T-helper 1 cell treated with Interleukin-12 subunit alpha and Interleukin-12 subunit beta and Interleukin-4 antibody, amounts not matched to agents 30 μg/mL and 1 μg/mL, for 36 hours (primary cell): ENCODE data around the gene CCDC90B.

Experiments
- H3K27ac Mint-ChIP-seq: one replicate; pipeline ENCODE4 v1.8.0; 2021; ENCODE audit warnings: mild to moderate bottlenecking, mixed read lengths
- H3K27me3 Mint-ChIP-seq: one replicate; pipeline ENCODE4 v1.8.0; 2021; ENCODE audit warnings: low read depth, mixed read lengths
- H3K36me3 Mint-ChIP-seq: one replicate; pipeline ENCODE4 v1.8.0; 2021; ENCODE audit warnings: low read depth, mixed read lengths
- H3K4me1 Mint-ChIP-seq: one replicate; pipeline ENCODE4 v1.8.0; 2021; ENCODE audit warnings: low read depth, mixed read lengths
- H3K4me3 Mint-ChIP-seq: one replicate; pipeline ENCODE4 v1.8.0; 2021; ENCODE audit warnings: mild to moderate bottlenecking, moderate library complexity, mixed read lengths
- H3K9me3 Mint-ChIP-seq: one replicate; pipeline ENCODE4 v1.8.0; 2021; ENCODE audit warnings: mixed read lengths

Gene CCDC90B

DNA sequence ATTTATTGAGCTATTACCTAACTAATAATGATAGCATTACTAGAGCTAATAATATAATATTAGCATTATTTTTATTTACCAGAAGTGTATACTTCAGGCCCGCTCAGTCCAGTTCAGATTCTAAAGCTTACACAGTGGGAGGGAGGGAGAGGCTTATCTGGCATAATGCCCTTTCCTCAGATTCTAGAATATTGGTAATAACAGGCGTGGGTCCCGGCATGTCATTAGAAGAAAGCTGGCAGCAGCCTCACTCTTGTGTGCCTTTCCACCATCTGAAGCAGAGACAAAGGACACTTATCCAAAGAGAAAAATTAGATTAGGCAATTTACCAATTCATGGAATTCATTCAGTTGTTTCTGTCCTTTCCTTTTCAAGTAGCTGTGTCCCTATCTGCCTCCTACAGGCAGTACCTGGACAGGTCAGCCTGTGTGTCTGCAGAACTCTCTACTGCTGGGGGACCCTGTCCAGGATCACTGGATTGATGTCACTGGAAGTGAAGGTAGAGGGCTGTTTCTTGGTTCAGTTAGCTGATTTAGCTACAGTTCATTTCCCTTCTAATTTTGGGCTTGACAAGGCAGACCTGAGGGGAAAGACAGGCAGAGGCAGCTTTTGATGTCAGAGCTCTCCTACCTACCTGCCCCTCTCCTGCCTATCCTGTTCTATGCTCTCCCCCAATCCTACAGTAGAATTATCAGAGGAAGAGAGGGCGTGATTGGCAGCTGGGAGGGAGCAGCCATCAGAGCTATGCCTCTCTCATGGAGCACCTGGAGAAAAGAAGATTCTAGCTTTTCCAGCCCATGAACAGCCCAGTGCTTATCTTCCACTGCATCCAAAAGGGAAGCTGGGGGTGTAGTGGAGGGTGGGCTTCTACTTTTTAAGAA is 20.3 kb upstream of the CCDC90B start:
- no peak overlapping the region for H3K4me3 Mint-ChIP-seq
- H3K27me3 Mint-ChIP-seq, result peaks cover 13% of the 10 kb centered on the region
- no peaks in the 10 kb centered on the region for H3K4me1 Mint-ChIP-seq

DNA sequence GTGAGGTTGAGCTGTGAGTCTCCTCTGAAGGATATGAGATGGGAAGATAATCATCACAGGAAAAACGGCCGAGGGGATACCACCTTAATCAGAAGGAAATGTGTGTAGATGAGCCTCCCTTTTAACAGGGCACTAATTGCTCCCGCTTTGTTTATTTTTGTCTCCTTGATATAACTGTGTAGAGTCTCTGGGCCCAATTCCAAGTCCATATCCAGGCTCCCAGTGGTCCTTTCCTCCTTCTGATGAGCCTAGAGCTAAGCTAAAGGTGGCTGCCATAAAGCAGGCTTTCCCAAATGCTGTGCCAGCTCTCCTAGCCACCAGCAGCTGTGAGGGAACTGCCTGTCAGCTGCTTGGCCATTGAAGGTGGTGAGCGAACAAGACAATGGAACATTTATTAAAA is 17.1 kb upstream of the CCDC90B start:
- Mint-ChIP-seq H3K27me3 (peaks cover 25% of the 10 kb centered on the region), H3K27ac (no peak overlapping the region), H3K36me3 (no peaks in the 10 kb centered on the region)

More for the DNA sequence above, 20.3 kb upstream of the CCDC90B start:
- Mint-ChIP-seq H3K9me3 (no peaks in the 10 kb centered on the region), H3K27ac (no peak overlapping the region), H3K36me3 (no peaks in the 10 kb centered on the region)

DNA sequence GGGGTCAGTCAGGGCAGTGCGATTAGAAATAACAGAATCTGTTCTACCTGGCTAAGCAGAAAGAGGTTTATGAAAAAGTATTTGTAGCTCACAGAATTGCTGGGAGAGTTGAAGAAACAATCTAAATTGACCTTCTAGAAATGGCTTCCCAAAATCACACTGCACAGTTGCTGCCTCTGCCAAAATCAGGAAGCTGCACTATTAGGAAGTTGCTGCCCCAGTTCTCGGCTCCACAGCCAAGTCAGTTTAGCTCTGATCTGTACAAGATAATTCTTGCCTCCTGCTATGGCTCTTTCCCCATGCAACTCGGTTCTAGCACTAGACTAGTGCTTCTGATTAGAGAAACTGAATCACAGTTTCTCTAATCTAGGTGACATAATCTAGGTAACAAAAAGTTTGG is 16.0 kb upstream of the CCDC90B start:
- no peaks in the 10 kb centered on the region for H3K36me3 Mint-ChIP-seq
- no peak overlapping the region for H3K27ac Mint-ChIP-seq
- no peak overlapping the region for H3K4me3 Mint-ChIP-seq
- H3K27me3 Mint-ChIP-seq, result peaks cover 20% of the 10 kb centered on the region
- no peaks in the 10 kb centered on the region for H3K9me3 Mint-ChIP-seq
- H3K4me1 Mint-ChIP-seq, result no peaks in the 10 kb centered on the region

More for the DNA sequence above, 17.1 kb upstream of the CCDC90B start:
- H3K9me3 Mint-ChIP-seq, result no peaks in the 10 kb centered on the region
- no peak overlapping the region for H3K4me3 Mint-ChIP-seq
- H3K4me1 Mint-ChIP-seq, result no peaks in the 10 kb centered on the region

DNA sequence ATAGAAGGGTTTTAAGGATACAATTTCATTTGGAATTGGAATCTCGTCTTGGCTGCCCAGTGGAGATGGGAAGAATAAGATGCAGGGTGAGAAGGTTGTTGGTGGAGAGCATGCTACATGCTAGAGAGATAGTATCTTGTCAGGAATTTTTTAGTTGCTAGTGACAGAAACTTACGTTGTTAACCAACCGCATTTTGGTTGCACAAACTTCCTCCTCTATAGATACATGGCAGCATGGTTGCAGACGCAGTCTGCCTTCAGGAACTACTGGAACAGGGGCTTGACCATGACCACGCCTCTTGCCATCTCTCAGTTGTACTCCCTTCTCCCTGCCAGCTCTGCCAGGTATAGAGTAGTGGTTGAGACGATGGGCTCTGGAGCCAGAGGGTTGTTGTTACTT is 13.5 kb upstream of the CCDC90B start:
- Mint-ChIP-seq H3K27ac (no peak overlapping the region), H3K4me1 (no peaks in the 10 kb centered on the region), H3K4me3 (no peak overlapping the region), H3K27me3 (peaks cover 20% of the 10 kb centered on the region), H3K9me3 (no peaks in the 10 kb centered on the region), H3K36me3 (no peaks in the 10 kb centered on the region)

DNA sequence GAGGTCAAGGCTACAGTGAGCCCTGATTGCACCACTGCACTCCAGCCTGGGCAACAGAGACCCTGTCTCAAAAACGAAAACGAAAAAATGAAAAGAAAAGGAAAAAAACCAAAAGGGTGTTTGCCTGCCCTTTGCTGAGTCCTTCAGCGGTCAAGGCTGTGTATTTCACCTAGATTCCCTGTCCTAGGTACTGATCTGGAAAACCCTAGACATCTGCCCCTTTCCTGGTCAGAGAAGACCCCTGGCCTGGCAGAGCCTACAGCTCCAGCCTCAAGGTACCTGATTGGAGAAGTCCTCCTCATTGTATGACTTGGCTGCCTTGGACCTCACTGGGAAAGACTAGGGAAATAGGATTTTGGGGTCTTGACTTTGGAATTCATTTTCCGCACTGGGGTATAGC is 8.0 kb upstream of the CCDC90B start:
- no peaks in the 10 kb centered on the region for H3K36me3 Mint-ChIP-seq
- H3K4me3 Mint-ChIP-seq, result no peak overlapping the region
- no peaks in the 10 kb centered on the region for H3K9me3 Mint-ChIP-seq
- no peak overlapping the region for H3K27ac Mint-ChIP-seq
- H3K4me1 Mint-ChIP-seq, result peaks cover 6% of the 10 kb centered on the region
- peaks cover 13% of the 10 kb centered on the region for H3K27me3 Mint-ChIP-seq

DNA sequence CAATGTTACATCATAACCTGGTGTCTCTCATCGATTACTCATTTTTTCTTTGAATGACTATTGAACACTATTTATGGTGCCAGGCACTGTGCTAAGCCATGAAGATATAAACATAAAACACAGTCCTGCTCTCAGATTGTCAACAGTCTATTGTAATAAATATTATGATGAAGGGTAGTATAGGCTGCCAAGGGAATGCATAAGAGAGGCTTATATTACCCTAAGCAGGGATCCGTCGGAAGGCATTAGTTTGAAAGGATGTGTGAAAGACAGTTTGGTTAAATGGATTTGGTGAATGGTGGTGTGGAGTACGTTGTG is 7.2 kb upstream of the CCDC90B start:
- no peak overlapping the region for H3K4me3 Mint-ChIP-seq
- no peaks in the 10 kb centered on the region for H3K36me3 Mint-ChIP-seq
- H3K4me1 Mint-ChIP-seq, result peaks cover 6% of the 10 kb centered on the region
- H3K27ac Mint-ChIP-seq, result no peak overlapping the region
- H3K9me3 Mint-ChIP-seq, result no peaks in the 10 kb centered on the region
- peaks cover 7% of the 10 kb centered on the region for H3K27me3 Mint-ChIP-seq

DNA sequence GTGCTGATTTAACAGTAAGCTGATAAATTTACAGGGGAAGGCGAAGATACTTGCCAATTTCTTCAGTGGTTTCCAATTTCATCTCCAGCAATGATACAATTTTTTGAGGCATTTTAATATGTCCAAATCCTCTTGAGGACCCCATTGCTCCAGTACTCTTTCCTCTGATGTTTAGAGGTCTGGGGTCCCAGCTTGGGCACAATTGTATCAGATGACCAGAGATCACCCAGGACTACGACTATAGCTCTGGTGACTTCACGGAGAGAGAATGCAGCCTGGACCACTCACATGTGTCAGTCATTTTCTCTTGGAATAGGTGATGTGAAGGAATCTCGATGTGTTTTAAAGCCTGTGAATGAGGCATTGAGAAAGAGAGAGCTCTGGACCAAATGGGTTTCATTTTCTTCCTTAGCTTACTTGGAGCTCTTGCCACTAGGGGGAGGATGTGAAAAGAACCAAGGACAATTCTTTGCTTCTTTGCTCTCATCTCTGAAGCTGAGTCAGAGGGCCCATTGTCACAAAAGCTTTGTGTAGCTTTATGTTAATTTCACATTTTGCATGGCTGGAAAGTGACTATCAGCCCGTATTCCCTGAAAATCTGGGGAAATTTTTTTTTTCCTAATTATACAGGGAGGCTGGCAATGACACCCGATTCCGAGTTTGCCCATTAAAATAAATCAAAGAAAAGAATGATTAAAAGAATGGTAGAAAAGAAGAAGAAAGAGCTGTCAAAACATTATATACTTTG is 6.7 kb upstream of the CCDC90B start:
- Mint-ChIP-seq H3K36me3 (no peaks in the 10 kb centered on the region), H3K9me3 (no peaks in the 10 kb centered on the region), H3K27me3 (peaks cover 7% of the 10 kb centered on the region), H3K27ac (no peak overlapping the region), H3K4me3 (peak overlapping the region; percentile 49), H3K4me1 (peaks cover 6% of the 10 kb centered on the region)

DNA sequence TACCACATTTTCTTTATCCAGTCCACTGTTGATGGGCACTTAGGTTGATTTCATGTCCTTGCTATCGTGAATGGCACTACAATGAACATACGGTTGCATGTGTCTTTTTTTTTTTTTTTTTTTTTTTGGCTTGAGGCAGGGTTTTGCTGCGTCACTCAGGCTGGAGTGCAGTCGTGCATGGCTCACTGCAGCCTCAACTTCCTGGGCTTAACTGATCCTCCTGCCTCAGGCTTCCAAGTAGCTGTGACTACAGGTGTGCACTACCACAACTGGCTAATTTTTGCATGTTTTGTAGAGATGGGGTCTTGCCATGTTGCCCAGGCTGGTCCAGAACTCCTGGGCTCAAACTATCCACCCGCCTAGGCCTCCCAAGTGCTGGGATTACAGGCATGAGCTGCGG is 1.5 kb upstream of the CCDC90B start:
- Mint-ChIP-seq H3K27me3 (no peaks in the 10 kb centered on the region), H3K4me1 (peaks cover 17% of the 10 kb centered on the region), H3K9me3 (no peaks in the 10 kb centered on the region), H3K36me3 (no peaks in the 10 kb centered on the region), H3K4me3 (no peak overlapping the region), H3K27ac (no peak overlapping the region)

DNA sequence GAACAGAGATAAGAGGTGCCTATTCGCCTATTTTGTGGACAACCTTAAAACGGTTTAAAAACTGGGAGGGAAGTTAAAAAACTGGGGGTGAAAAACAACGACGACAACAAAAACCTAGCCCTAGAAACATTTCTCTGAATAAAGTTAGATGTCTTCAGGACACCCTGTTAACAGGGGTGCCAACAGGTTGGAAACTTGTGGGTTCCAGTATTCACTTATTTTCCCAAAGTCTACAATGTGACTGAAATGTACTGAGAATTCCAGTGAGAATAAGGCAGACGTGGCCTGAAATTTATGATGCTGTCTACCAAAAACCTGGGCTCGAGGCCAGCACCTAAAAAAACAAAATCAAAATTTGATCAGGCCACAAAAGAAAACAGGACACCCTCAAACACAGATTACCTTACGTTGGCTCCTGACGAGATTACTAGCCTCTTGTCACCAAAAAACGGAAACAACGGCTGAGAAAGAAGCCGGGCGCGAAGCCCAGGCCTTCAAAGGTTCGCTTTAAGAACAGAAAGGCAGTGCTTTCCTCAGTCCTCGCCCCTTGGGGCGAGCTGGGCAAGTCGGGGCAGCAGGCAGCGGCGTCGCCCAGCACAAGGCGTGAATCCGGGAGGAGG is 906 bp downstream of the CCDC90B start:
- Mint-ChIP-seq H3K27ac (peak overlapping the region; percentile 98), H3K9me3 (no peaks in the 10 kb centered on the region), H3K36me3 (peaks cover 3% of the 10 kb centered on the region), H3K4me1 (peaks cover 19% of the 10 kb centered on the region), H3K4me3 (peak overlapping the region; percentile 84), H3K27me3 (no peaks in the 10 kb centered on the region)

DNA sequence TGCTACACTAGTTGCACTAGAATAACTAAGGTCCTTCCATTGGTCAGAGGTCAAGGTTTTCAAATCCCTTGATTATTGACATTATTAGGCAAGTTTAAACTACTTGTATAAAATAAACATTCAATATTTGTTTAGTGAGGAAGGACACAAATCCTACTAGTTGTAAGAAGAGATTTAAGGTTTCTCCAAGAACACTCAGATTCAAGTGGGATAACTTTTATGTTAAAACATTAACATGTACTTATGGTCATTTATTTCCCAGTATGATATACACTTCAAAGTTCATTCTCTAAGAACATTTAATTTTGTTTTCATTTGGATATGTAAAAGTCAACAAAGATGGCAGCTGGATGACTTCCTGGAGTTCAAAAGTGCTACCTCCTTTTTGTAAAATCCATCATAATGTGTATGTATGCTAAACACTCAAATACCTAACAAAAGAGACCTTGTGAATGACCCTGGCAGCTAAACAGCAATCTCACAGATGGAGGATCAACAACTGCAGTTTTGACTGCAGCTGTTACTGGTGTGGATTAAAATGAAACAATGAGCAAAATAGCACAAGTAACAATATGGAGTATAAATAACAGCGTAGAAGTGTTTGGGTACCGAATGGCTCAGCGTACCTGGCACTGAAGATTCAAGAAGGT is 1.5 kb downstream of the CCDC90B start:
- Mint-ChIP-seq H3K27ac (peak overlapping the region; percentile 98), H3K27me3 (no peaks in the 10 kb centered on the region), H3K9me3 (no peaks in the 10 kb centered on the region), H3K4me1 (peaks cover 19% of the 10 kb centered on the region), H3K36me3 (peaks cover 5% of the 10 kb centered on the region), H3K4me3 (peak overlapping the region; percentile 84)

DNA sequence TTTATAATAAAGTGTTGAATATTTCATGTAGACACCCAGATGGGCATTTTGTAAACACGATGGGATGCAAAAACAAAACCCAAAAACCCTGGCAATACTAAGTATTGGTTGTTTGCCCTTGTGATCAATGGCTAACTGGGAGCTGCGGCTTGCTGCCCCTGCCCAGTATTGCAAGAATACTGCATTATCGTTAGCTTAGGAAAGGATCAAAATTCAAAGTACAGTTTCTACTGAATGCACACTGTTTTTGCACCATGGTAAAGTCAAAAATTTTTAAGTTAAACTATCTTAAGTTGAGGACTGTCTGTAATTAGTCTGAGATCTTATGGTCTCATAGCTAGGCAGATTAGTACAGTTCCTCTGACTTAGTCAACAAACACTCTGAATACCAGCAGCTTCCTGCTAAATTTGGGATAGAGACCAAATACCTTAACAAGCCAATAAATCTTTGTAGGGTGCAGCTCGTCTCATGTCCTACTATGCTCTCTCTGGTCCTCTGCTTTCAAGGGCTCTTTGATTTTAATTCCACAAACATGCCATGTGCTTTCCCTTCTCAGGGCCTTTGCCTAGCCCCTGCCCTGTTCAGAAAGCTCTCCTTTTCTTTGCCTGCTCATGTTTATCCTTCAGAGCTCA is 4.0 kb downstream of the CCDC90B start:
- H3K9me3 Mint-ChIP-seq, result no peaks in the 10 kb centered on the region
- H3K4me3 Mint-ChIP-seq, result no peak overlapping the region
- H3K27ac Mint-ChIP-seq, result no peak overlapping the region
- H3K27me3 Mint-ChIP-seq, result no peaks in the 10 kb centered on the region
- peaks cover 18% of the 10 kb centered on the region for H3K4me1 Mint-ChIP-seq
- peaks cover 10% of the 10 kb centered on the region for H3K36me3 Mint-ChIP-seq

DNA sequence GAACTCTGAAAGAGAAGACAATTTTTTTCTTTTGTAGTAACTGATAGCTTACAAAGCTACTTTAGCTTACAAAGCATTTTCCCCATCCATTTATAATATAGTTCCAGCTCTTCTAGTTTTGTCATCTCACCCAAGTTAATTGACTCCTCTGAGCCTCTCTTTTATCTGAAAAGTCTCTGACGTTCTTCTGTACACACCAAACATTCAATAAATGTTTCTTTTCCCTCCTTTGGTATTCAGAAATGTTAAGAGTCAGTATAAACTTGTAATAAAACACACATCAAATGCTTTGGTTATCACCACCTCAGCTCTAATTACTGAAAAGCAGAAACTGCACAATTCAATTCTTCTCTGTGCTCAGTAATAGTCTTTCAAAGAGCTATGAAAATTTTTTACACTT is 5.9 kb downstream of the CCDC90B start:
- Mint-ChIP-seq H3K9me3 (no peaks in the 10 kb centered on the region), H3K27ac (no peak overlapping the region), H3K4me1 (peaks cover 11% of the 10 kb centered on the region), H3K27me3 (no peaks in the 10 kb centered on the region), H3K4me3 (no peak overlapping the region), H3K36me3 (peaks cover 12% of the 10 kb centered on the region)

DNA sequence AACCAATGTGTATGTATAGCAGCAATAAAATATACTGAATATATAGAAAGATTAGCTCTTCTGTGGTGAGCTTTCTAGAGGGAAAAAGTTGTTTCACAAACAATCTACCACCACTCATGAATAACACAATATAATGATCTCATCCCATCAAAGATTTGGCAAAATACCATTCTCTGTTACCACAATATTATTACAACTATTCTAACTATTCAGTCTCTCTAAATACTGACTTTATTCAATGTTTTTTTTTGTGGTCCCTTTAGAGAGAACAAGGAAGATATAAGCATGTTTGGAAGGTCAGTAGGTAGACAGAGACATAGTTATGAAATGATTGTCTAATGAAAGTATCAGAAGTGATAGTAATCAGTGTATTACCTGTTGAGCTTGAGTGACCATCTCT is 7.8 kb downstream of the CCDC90B start:
- Mint-ChIP-seq H3K27me3 (no peaks in the 10 kb centered on the region), H3K9me3 (no peaks in the 10 kb centered on the region), H3K36me3 (peaks cover 21% of the 10 kb centered on the region), H3K27ac (no peak overlapping the region), H3K4me3 (no peak overlapping the region), H3K4me1 (peaks cover 2% of the 10 kb centered on the region)
